Measurements from ENCODE around the gene SAFB.

The SAFB gene

GRCh38 chr19:5666921-5667610 is 44.2 kb downstream of the SAFB start:
- no peak for DNase-seq (ENCODE audit: low read depth)

GRCh38 chr19:5667751-5668271 is 44.9 kb downstream of the SAFB start:
- DNase-seq (ENCODE audit: low read depth), result no peak

GRCh38 chr19:5669212-5669611 is 46.3 kb downstream of the SAFB start:
- no peak for DNase-seq (ENCODE audit: low read depth)

- DNase-seq (ENCODE audit: low read depth), result no peak
Measured at GRCh38 chr19:5671600-5671999, 48.7 kb downstream of the SAFB start.

- no peak for DNase-seq (ENCODE audit: low read depth)
Measured at GRCh38 chr19:5672708-5673459, 50.0 kb downstream of the SAFB start.

GRCh38 chr19:5673752-5674151 is 50.9 kb downstream of the SAFB start:
- DNase-seq (ENCODE audit: low read depth), result no peak

- no peak for DNase-seq (ENCODE audit: low read depth)
Measured at GRCh38 chr19:5674714-5675113, 51.8 kb downstream of the SAFB start.

GRCh38 chr19:5676105-5676771 is 53.4 kb downstream of the SAFB start:
- no peak for DNase-seq (ENCODE audit: low read depth)

GRCh38 chr19:5676772-5677105 is 53.9 kb downstream of the SAFB start:
- no peak for DNase-seq (ENCODE audit: low read depth)

GRCh38 chr19:5677136-5677535 is 54.3 kb downstream of the SAFB start:
- DNase-seq (ENCODE audit: low read depth), result no peak

- no peak for DNase-seq (ENCODE audit: low read depth)
Measured at GRCh38 chr19:5677580-5677979, 54.7 kb downstream of the SAFB start.

GRCh38 chr19:5678071-5678718 is 55.3 kb downstream of the SAFB start:
- no peak for DNase-seq (ENCODE audit: low read depth)

- no peak for DNase-seq (ENCODE audit: low read depth)
Measured at GRCh38 chr19:5679289-5680083, 56.6 kb downstream of the SAFB start.

- DNase-seq (ENCODE audit: low read depth), result peak; percentile 31
Measured at GRCh38 chr19:5680084-5680436, 57.2 kb downstream of the SAFB start.

GRCh38 chr19:5680437-5681368 is 57.8 kb downstream of the SAFB start, which contains the start of the genes HSD11B1L and MICOS13:
TSS of gene HSD11B1L (plus strand) at chr19:5681027. CDS start at chr19:5684833, 3,806 bp downstream.
TSS of gene MICOS13 (minus strand) at chr19:5680516. CDS start at chr19:5680486, 30 bp downstream.
- peak; percentile 99 for DNase-seq (ENCODE audit: low read depth)

GRCh38 chr19:5681391-5682106 is 58.7 kb downstream of the SAFB start:
- DNase-seq (ENCODE audit: low read depth), result no peak

- no peak for DNase-seq (ENCODE audit: low read depth)
Measured at GRCh38 chr19:5682107-5682482, 59.2 kb downstream of the SAFB start.

- no peak for DNase-seq (ENCODE audit: low read depth)
Measured at GRCh38 chr19:5683177-5683886, 60.4 kb downstream of the SAFB start.
